ENCODE data around the gene MAP4K4. TPM values are rescaled to one million over a fixed set of nuclear protein-coding genes. Genes with fewer than 3 reads are reported as not detected.
"Not testable (repeated sequence)": the region's sequence is repeated elsewhere in the genome, so short reads cannot be mapped to it uniquely, and the experiment has no call there.

The MAP4K4 gene
- total RNA-seq, 1 experiment from 2014 or later = 20.6 TPM

- in situ Hi-C loops (cut with HindIII; ENCODE audit: low pct_unique_long_range_greater_than_20kb, low sequenced_read_pairs) = no loop called here
- no peak for DNase-seq (ENCODE audit: low read depth, low spot score)
These were observed 74.4 kb downstream of the MAP4K4 start for GRCh38 chr2:101771910-101772321.

GRCh38 chr2:101773137-101773536 is 75.6 kb downstream of the MAP4K4 start:
- in situ Hi-C loops (cut with HindIII; ENCODE audit: low pct_unique_long_range_greater_than_20kb, low sequenced_read_pairs) = no loop called here
- no peak for DNase-seq (ENCODE audit: low read depth, low spot score)

- DNase-seq (ENCODE audit: low read depth, low spot score); in situ Hi-C loops (cut with HindIII; ENCODE audit: low pct_unique_long_range_greater_than_20kb, low sequenced_read_pairs): not testable (repeated sequence)
These were observed 76.5 kb downstream of the MAP4K4 start for GRCh38 chr2:101773961-101774360.

- in situ Hi-C loops (cut with HindIII; ENCODE audit: low pct_unique_long_range_greater_than_20kb, low sequenced_read_pairs) = no loop called here
- no peak for DNase-seq (ENCODE audit: low read depth, low spot score)
These were observed 77.6 kb downstream of the MAP4K4 start for GRCh38 chr2:101775092-101775491.

GRCh38 chr2:101775636-101776035 is 78.1 kb downstream of the MAP4K4 start:
- in situ Hi-C loops (cut with HindIII; ENCODE audit: low pct_unique_long_range_greater_than_20kb, low sequenced_read_pairs) = no loop called here
- DNase-seq (ENCODE audit: low read depth, low spot score) = no peak

- DNase-seq (ENCODE audit: low read depth, low spot score) = peak; percentile 52
- in situ Hi-C loops (cut with HindIII; ENCODE audit: low pct_unique_long_range_greater_than_20kb, low sequenced_read_pairs) = no loop called here
These were observed 78.9 kb downstream of the MAP4K4 start for GRCh38 chr2:101776172-101777043.

GRCh38 chr2:101777337-101777736 is 79.8 kb downstream of the MAP4K4 start:
- DNase-seq (ENCODE audit: low read depth, low spot score) = no peak
- in situ Hi-C loops (cut with HindIII; ENCODE audit: low pct_unique_long_range_greater_than_20kb, low sequenced_read_pairs) = no loop called here

GRCh38 chr2:101778102-101778501 is 80.6 kb downstream of the MAP4K4 start:
- no peak for DNase-seq (ENCODE audit: low read depth, low spot score)
- in situ Hi-C loops (cut with HindIII; ENCODE audit: low pct_unique_long_range_greater_than_20kb, low sequenced_read_pairs) = no loop called here

- in situ Hi-C loops (cut with HindIII; ENCODE audit: low pct_unique_long_range_greater_than_20kb, low sequenced_read_pairs) = no loop called here
These were observed 81.7 kb downstream of the MAP4K4 start for GRCh38 chr2:101779190-101779589.

GRCh38 chr2:101779656-101780055 is 82.1 kb downstream of the MAP4K4 start:
- no peak for DNase-seq (ENCODE audit: low read depth, low spot score)
- in situ Hi-C loops (cut with HindIII; ENCODE audit: low pct_unique_long_range_greater_than_20kb, low sequenced_read_pairs) = no loop called here

More at GRCh38 chr2:101779190-101779589, 81.7 kb downstream of the MAP4K4 start:
- no peak for DNase-seq (ENCODE audit: low read depth, low spot score)

- in situ Hi-C loops (cut with HindIII; ENCODE audit: low pct_unique_long_range_greater_than_20kb, low sequenced_read_pairs) = no loop called here
These were observed 83.8 kb downstream of the MAP4K4 start for GRCh38 chr2:101781326-101781725.

GRCh38 chr2:101781791-101782426 is 84.4 kb downstream of the MAP4K4 start:
- in situ Hi-C loops (cut with HindIII; ENCODE audit: low pct_unique_long_range_greater_than_20kb, low sequenced_read_pairs) = no loop called here
- DNase-seq (ENCODE audit: low read depth, low spot score) = no peak

More at GRCh38 chr2:101781326-101781725, 83.8 kb downstream of the MAP4K4 start:
- DNase-seq (ENCODE audit: low read depth, low spot score) = no peak

GRCh38 chr2:101782427-101782792 is 84.9 kb downstream of the MAP4K4 start:
- no peak for DNase-seq (ENCODE audit: low read depth, low spot score)

GRCh38 chr2:101787097-101787496 is 89.6 kb downstream of the MAP4K4 start:
- in situ Hi-C loops (cut with HindIII; ENCODE audit: low pct_unique_long_range_greater_than_20kb, low sequenced_read_pairs) = no loop called here

More at GRCh38 chr2:101782427-101782792, 84.9 kb downstream of the MAP4K4 start:
- in situ Hi-C loops (cut with HindIII; ENCODE audit: low pct_unique_long_range_greater_than_20kb, low sequenced_read_pairs) = no loop called here

GRCh38 chr2:101788565-101788964 is 91.1 kb downstream of the MAP4K4 start:
- DNase-seq (ENCODE audit: low read depth, low spot score) = no peak
- in situ Hi-C loops (cut with HindIII; ENCODE audit: low pct_unique_long_range_greater_than_20kb, low sequenced_read_pairs) = no loop called here

More at GRCh38 chr2:101787097-101787496, 89.6 kb downstream of the MAP4K4 start:
- no peak for DNase-seq (ENCODE audit: low read depth, low spot score)

- no peak for DNase-seq (ENCODE audit: low read depth, low spot score)
- in situ Hi-C loops (cut with HindIII; ENCODE audit: low pct_unique_long_range_greater_than_20kb, low sequenced_read_pairs) = no loop called here
These were observed 91.8 kb downstream of the MAP4K4 start for GRCh38 chr2:101788995-101789970.

GRCh38 chr2:101790416-101790815 is 92.9 kb downstream of the MAP4K4 start:
- in situ Hi-C loops (cut with HindIII; ENCODE audit: low pct_unique_long_range_greater_than_20kb, low sequenced_read_pairs) = no loop called here
- no peak for DNase-seq (ENCODE audit: low read depth, low spot score)

GRCh38 chr2:101790857-101791256 is 93.3 kb downstream of the MAP4K4 start:
- no peak for DNase-seq (ENCODE audit: low read depth, low spot score)
- in situ Hi-C loops (cut with HindIII; ENCODE audit: low pct_unique_long_range_greater_than_20kb, low sequenced_read_pairs) = no loop called here

All from SK-MEL-5 (cell line).